Astrocyte of the spinal cord (primary cell): ENCODE data around the gene TEX29.

Experiments used
- DNase-seq: peaks from one replicate; pipeline ENCODE4 v3.0.0; 2011; ENCODE audit warnings: low read depth, low spot score
- H3K4me3 ChIP-seq: 2 replicates; pipeline ENCODE4 v1.5.1; 2011; ENCODE audit warnings: low read depth, mild to moderate bottlenecking, low read length, moderate library complexity
- CTCF ChIP-seq: IDR thresholded peaks from 2 replicates; pipeline ENCODE4 v1.5.1; 2012; ENCODE audit warnings: low read depth, mild to moderate bottlenecking, low read length, inconsistent platforms
- in situ Hi-C: cut with HindIII; loops from 2 replicates; pipeline ENCODE4 v1.10.0; 2017; ENCODE audit warnings: low sequenced_read_pairs

TEX29 gene

GRCh38 chr13:111356795-111357194, 36.4 kb downstream of the TEX29 start:
- no peak for TF ChIP-seq CTCF
- no peak for DNase-seq
- no peak overlapping the region for H3K4me3 ChIP-seq
- in situ Hi-C loops, result no loop called here

- DNase-seq, result no peak
- no peak for TF ChIP-seq CTCF
- no peak overlapping the region for H3K4me3 ChIP-seq
- in situ Hi-C loops, result no loop called here
These were observed 38.9 kb downstream of the TEX29 start for GRCh38 chr13:111359237-111359915.

- in situ Hi-C loops, result no loop called here
- no peak for TF ChIP-seq CTCF
- no peak for DNase-seq
- no peak overlapping the region for H3K4me3 ChIP-seq
These were observed 39.5 kb downstream of the TEX29 start for GRCh38 chr13:111359930-111360329.

GRCh38 chr13:111360452-111360851, 40.0 kb downstream of the TEX29 start:
- in situ Hi-C loops, result no loop called here
- no peak overlapping the region for H3K4me3 ChIP-seq
- no peak for DNase-seq
- TF ChIP-seq CTCF, result no peak

- TF ChIP-seq CTCF, result no peak
- no peak for DNase-seq
- in situ Hi-C loops, result no loop called here
These were observed 40.8 kb downstream of the TEX29 start for GRCh38 chr13:111361046-111361872.

GRCh38 chr13:111361873-111362648, 41.6 kb downstream of the TEX29 start:
- no peak for DNase-seq
- TF ChIP-seq CTCF, result no peak
- H3K4me3 ChIP-seq, result no peak overlapping the region
- in situ Hi-C loops, result no loop called here

More at GRCh38 chr13:111361046-111361872, 40.8 kb downstream of the TEX29 start:
- no peak overlapping the region for H3K4me3 ChIP-seq
